ENCODE measurements around the gene POLR2L. TPM values are rescaled to one million over a fixed set of nuclear protein-coding genes. Genes with fewer than 3 reads are reported as not detected.

Gene POLR2L
- total and polyA plus RNA-seq, 2 of the 13 experiments (the other 11 are each of a cell fraction or from before 2014, with no cell fraction given) = 104 to 114 TPM

GRCh38 chr11:838441-839279 is 3.7 kb downstream of the POLR2L start (continued):
- TF ChIP-seq SKIL (CRISPR knock-in tag; IDR thresholded peaks at IDR 0.05; ENCODE audit: borderline replicate concordance) (0 out of 2 replicates have a peak, but pooled peaks have one; percentile 38), ZNF766 (CRISPR knock-in tag; IDR thresholded peaks at IDR 0.05; ENCODE audit: borderline replicate concordance) (no peak), SOX6 (IDR thresholded peaks at IDR 0.05) (no peak), SOX6 (CRISPR knock-in tag; IDR thresholded peaks at IDR 0.05) (peak; percentile 23; the same call in 1 of the 2 replicates), FOXC1 (CRISPR knock-in tag; IDR thresholded peaks at IDR 0.05; ENCODE audit: borderline replicate concordance) (peak; percentile 48; the same call in 1 of the 2 replicates), RBFOX2 (IDR thresholded peaks at IDR 0.05; ENCODE audit: low read depth, low read length) (no peak), TFDP1 (CRISPR knock-in tag; IDR thresholded peaks at IDR 0.05; ENCODE audit: borderline replicate concordance) (peak; percentile 91), SRSF1 (optimal IDR thresholded peaks at IDR 0.05; ENCODE audit: low read depth, low read length) (peak; percentile 81), KDM4B (CRISPR knock-in tag; IDR thresholded peaks at IDR 0.05) (no peak), MEIS2 (CRISPR knock-in tag; IDR thresholded peaks at IDR 0.05) (peak; percentile 46; the same call in 1 of the 2 replicates), FOXK1 (CRISPR knock-in tag; IDR thresholded peaks at IDR 0.05; ENCODE audit: borderline replicate concordance, low read depth) (peak; percentile 36; the same call in 1 of the 2 replicates), ZNF75D (CRISPR knock-in tag; IDR thresholded peaks at IDR 0.05; ENCODE audit: borderline replicate concordance) (no peak), ZBTB26 (CRISPR knock-in tag; IDR thresholded peaks at IDR 0.05; ENCODE audit: borderline replicate concordance) (no peak), NAIF1 (CRISPR knock-in tag; IDR thresholded peaks at IDR 0.05; ENCODE audit: borderline replicate concordance) (no peak), FUBP1 (CRISPR knock-in tag; IDR thresholded peaks at IDR 0.05; ENCODE audit: borderline replicate concordance) (no peak), ZNF672 (CRISPR knock-in tag; IDR thresholded peaks at IDR 0.05) (no peak), AGO2 (optimal IDR thresholded peaks at IDR 0.05; ENCODE audit: low read depth, low read length) (peak; percentile 67), MAFG (CRISPR knock-in tag; IDR thresholded peaks at IDR 0.05) (no peak), KLF11 (CRISPR knock-in tag; IDR thresholded peaks at IDR 0.05) (peak; percentile 80; the same call in 1 of the 2 replicates), SRY (CRISPR knock-in tag; IDR thresholded peaks at IDR 0.05) (0 out of 2 replicates have a peak, but pooled peaks have one; percentile 56), ZNF781 (CRISPR knock-in tag; IDR thresholded peaks at IDR 0.05; ENCODE audit: borderline replicate concordance, not compliant biosample characterization) (peak; percentile 90), ZNF572 (CRISPR knock-in tag; IDR thresholded peaks at IDR 0.05) (0 out of 2 replicates have a peak, but pooled peaks have one; percentile 63), ZNF629 (CRISPR knock-in tag; conservative IDR thresholded peaks at IDR 0.05) (no peak; the same call in 1 of the 2 replicates)
